ENCODE results near the gene INO80D.
"Not testable (repeated sequence)": the region's sequence is repeated elsewhere in the genome, so short reads cannot be mapped to it uniquely, and the experiment has no call there.

GRCh38 chr2:206033452-206033851, 52.5 kb downstream of the INO80D start:
- not testable (repeated sequence) for TF ChIP-seq CTCF, POLR2A (IDR thresholded peaks at IDR 0.05)

Measured in uterus (tissue), 2 donors.